Subcutaneous abdominal adipose tissue (tissue), 5 donors: ENCODE measurements around the gene TMEM182.

ENCODE experiments used
- H3K27ac ChIP-seq: one replicate; pipeline ENCODE4 v1.7.0; 2013; ENCODE audit warnings: low read depth, mild to moderate bottlenecking, inconsistent platforms, low read length, moderate library complexity
- H3K27me3 ChIP-seq, 5 donors: one replicate each; pipeline ENCODE4 v1.7.0; 2013; ENCODE audit warnings: low read length in 5 of 5, inconsistent platforms in 1 of 5; ENCODE audit not compliant: control insufficient read depth in 5 of 5, insufficient read depth in 4 of 5
- H3K36me3 ChIP-seq, 5 donors: one replicate each; pipeline ENCODE4 v1.7.0; 2013; ENCODE audit warnings: low read length in 5 of 5; ENCODE audit not compliant: control insufficient read depth in 5 of 5, insufficient read depth in 5 of 5
- H3K4me1 ChIP-seq, 5 donors: one replicate each; pipeline ENCODE4 v1.7.0; 2013; ENCODE audit warnings: low read length in 5 of 5, mild to moderate bottlenecking in 3 of 5, moderate library complexity in 1 of 5; ENCODE audit not compliant: control insufficient read depth in 5 of 5, insufficient read depth in 5 of 5
- H3K4me3 ChIP-seq, 5 donors: one replicate each; pipeline ENCODE4 v1.7.0; 2013; ENCODE audit warnings: low read length in 5 of 5, low read depth in 1 of 5
- H3K9ac ChIP-seq, 5 donors: one replicate each; pipeline ENCODE4 v1.7.0; 2013; ENCODE audit warnings: low read length in 5 of 5, mild to moderate bottlenecking in 4 of 5, moderate library complexity in 3 of 5
- H3K9me3 ChIP-seq, 5 donors: one replicate each; pipeline ENCODE4 v1.7.0; 2013; ENCODE audit warnings: low read length in 5 of 5; ENCODE audit not compliant: control insufficient read depth in 5 of 5
- donor health status: healthy.
- donor health status: healthy.
- donor health status: healthy.
- donor health status: healthy.
- donor health status: healthy.

Gene TMEM182

DNA sequence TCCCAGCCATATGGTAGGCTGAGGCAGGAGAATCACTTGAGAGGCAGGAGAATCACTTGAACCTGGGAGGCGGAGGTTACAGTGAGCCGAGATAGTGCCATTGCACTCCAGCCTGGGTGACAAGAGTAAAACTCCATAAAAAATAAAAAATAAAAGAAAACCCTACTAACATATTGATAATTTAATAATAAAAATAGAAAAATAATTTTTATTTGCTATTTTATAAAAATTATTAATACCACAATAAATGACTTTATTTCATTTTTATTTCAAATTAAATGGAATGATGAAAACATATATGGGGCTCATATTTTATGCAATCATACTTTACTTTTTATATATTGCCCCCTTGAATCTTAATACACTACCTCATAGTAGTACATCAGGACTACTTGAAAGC, 20.4 kb downstream of the TMEM182 start:
- no peak overlapping the region for H3K27ac ChIP-seq

DNA sequence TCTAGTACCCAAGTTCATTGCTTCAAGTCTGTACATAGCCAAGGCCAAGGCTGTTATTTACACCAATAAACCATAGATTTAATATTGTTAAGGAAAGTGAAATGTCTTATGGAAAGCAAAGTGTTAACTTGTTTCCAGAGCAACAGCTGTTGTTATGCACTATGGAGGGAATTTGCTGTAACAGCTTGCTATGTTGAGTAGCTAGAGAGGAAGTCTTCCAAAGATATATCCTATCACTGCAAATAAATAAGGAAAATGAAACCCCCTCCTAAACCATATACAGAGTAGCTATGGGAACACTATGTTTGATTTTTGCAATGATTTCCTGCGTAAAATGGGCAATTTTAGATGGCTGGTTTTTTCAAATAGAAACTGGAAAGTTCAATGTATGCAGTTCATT, 21.1 kb downstream of the TMEM182 start:
- no peaks in the 10 kb centered on the region for H3K27me3 ChIP-seq
- no peaks in the 10 kb centered on the region for H3K36me3 ChIP-seq
- H3K4me1 ChIP-seq = peaks cover 0 to 8% (median 5%) of the 10 kb centered on the region in 5 donors
- H3K4me3 ChIP-seq = no peak overlapping the region
- no peak overlapping the region for H3K27ac ChIP-seq
- peaks cover 0 to 6% (median 0%) of the 10 kb centered on the region in 5 donors for H3K9me3 ChIP-seq
- H3K9ac ChIP-seq = no peak overlapping the region

More for the DNA sequence above, 20.4 kb downstream of the TMEM182 start:
- Histone ChIP-seq H3K9ac (no peak overlapping the region), H3K9me3 (peaks cover 0 to 6% (median 0%) of the 10 kb centered on the region in 5 donors), H3K36me3 (no peaks in the 10 kb centered on the region), H3K4me3 (no peak overlapping the region), H3K4me1 (peaks cover 0 to 8% (median 5%) of the 10 kb centered on the region in 5 donors), H3K27me3 (no peaks in the 10 kb centered on the region)

- H3K4me3 ChIP-seq = no peak overlapping the region
These were observed 21.8 kb downstream of the TMEM182 start for GRCh38 chr2:102783506-102784183.

GRCh38 chr2:102784940-102785339, 23.1 kb downstream of the TMEM182 start:
- H3K4me1 ChIP-seq = peaks cover 0 to 8% (median 5%) of the 10 kb centered on the region in 5 donors
- H3K27ac ChIP-seq = no peak overlapping the region
- H3K4me3 ChIP-seq = no peak overlapping the region
- H3K9me3 ChIP-seq = no peaks in the 10 kb centered on the region
- no peaks in the 10 kb centered on the region for H3K36me3 ChIP-seq
- no peaks in the 10 kb centered on the region for H3K27me3 ChIP-seq
- no peak overlapping the region for H3K9ac ChIP-seq

More at GRCh38 chr2:102783506-102784183, 21.8 kb downstream of the TMEM182 start:
- Histone ChIP-seq H3K27me3 (no peaks in the 10 kb centered on the region), H3K36me3 (no peaks in the 10 kb centered on the region), H3K27ac (no peak overlapping the region), H3K9me3 (peaks cover 0 to under 1% (median 0%) of the 10 kb centered on the region in 5 donors), H3K9ac (no peak overlapping the region), H3K4me1 (peaks cover 0 to 8% (median 5%) of the 10 kb centered on the region in 5 donors)

- H3K27me3 ChIP-seq = no peaks in the 10 kb centered on the region
- no peaks in the 10 kb centered on the region for H3K36me3 ChIP-seq
- H3K27ac ChIP-seq = no peak overlapping the region
- H3K4me3 ChIP-seq = no peak overlapping the region
- H3K9ac ChIP-seq = no peak overlapping the region
- peaks cover 0 to under 1% (median 0%) of the 10 kb centered on the region in 5 donors for H3K4me1 ChIP-seq
- H3K9me3 ChIP-seq = no peaks in the 10 kb centered on the region
These were observed 26.5 kb downstream of the TMEM182 start for GRCh38 chr2:102788216-102788884.

GRCh38 chr2:102788885-102789260, 27.0 kb downstream of the TMEM182 start:
- Histone ChIP-seq H3K27me3 (no peaks in the 10 kb centered on the region), H3K4me1 (no peaks in the 10 kb centered on the region), H3K27ac (no peak overlapping the region), H3K9me3 (no peaks in the 10 kb centered on the region), H3K36me3 (no peaks in the 10 kb centered on the region), H3K9ac (no peak overlapping the region), H3K4me3 (no peak overlapping the region)

DNA sequence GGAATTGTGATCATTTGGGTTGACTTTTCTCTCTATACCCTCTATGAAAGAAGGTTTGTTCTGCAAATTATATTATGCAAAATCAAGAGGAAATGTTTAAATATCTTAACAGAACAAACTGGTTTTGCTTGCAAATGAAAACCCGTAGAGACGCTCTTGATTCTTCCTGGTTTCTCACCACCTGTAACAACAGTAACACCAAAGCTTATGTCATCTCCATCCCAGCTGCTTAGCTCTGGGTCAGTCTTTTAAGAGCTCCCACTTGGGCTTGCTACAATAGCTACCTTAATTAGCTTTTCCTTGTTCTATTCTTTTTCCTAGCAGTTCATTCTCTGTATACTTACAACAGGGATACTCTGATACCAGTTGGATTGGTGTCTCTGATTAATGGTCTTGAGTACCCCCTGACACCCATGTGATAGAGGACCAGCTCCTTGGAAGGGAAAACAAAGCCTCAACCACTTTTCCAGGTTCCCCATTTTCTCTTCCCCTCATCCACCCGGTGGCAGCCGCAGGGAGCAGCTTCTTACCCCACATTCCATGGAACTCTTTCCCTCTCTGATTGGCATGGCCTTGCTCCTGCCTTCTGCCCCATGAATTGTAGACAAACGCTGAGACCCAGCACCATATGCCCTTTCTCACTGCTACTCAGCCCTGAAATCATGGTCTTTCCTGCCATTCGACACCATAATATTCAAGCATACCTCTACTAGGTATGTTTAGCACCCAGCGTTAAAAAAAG, 27.7 kb downstream of the TMEM182 start:
- Histone ChIP-seq H3K27ac (no peak overlapping the region), H3K9me3 (no peaks in the 10 kb centered on the region), H3K9ac (no peak overlapping the region), H3K27me3 (no peaks in the 10 kb centered on the region), H3K4me3 (no peak overlapping the region), H3K36me3 (no peaks in the 10 kb centered on the region), H3K4me1 (no peaks in the 10 kb centered on the region)

DNA sequence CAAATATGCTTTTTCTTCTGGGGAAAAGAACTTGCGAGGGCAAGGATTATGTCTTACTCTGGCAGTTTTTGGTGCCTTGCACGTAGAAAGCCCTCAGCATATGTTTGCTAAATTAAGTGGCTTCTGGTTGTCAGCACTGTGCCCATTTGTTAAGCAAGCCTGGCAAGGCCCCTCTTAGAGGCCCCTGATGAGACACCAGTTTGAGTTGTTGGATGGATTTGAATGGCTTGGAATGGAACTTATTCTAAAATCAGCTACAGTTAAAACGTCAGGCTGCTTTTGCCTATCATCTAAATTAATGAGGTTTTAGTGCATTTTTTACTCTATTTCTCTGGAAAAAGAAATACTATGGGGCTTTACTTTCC, 28.2 kb downstream of the TMEM182 start:
- no peaks in the 10 kb centered on the region for H3K36me3 ChIP-seq
- no peaks in the 10 kb centered on the region for H3K4me1 ChIP-seq
- H3K27me3 ChIP-seq = no peaks in the 10 kb centered on the region
- no peak overlapping the region for H3K4me3 ChIP-seq
- no peak overlapping the region for H3K27ac ChIP-seq
- H3K9ac ChIP-seq = no peak overlapping the region
- H3K9me3 ChIP-seq = no peaks in the 10 kb centered on the region

- H3K9me3 ChIP-seq = no peaks in the 10 kb centered on the region
- H3K4me1 ChIP-seq = peaks cover 0 to 9% (median 2%) of the 10 kb centered on the region in 5 donors
- no peak overlapping the region for H3K9ac ChIP-seq
- no peaks in the 10 kb centered on the region for H3K27me3 ChIP-seq
- H3K4me3 ChIP-seq = no peak overlapping the region
- no peak overlapping the region for H3K27ac ChIP-seq
- H3K36me3 ChIP-seq = no peaks in the 10 kb centered on the region
These were observed 30.9 kb downstream of the TMEM182 start for GRCh38 chr2:102792568-102793208.
